Esophagus muscularis mucosa (tissue), 4 donors: ENCODE results near the gene GNAT3. TPM values are rescaled to one million over a fixed set of nuclear protein-coding genes. Genes with fewer than 3 reads are reported as not detected.

ENCODE experiments used
- DNase-seq: peaks from one replicate; pipeline ENCODE4 v3.0.0-alpha.2; 2017; ENCODE audit errors: extremely low spot score
- H3K27ac ChIP-seq, 4 donors: fragments of 200-600 bp; sonication (generic); replicated peaks in 1 of 4; 1 replicate in 3 of 4; 2 replicates in 1 of 4; pipeline ENCODE4 v1.5.1; 2016 to 2019; ENCODE audit warnings: mild to moderate bottlenecking in 1 of 4
- H3K27me3 ChIP-seq, 4 donors: fragments of 200-600 bp; sonication (generic); one replicate each; pipeline versions ENCODE4 v1.5.1 to v1.6.0; 2016 to 2019
- H3K36me3 ChIP-seq, 4 donors: fragments of 200-600 bp; sonication (generic); one replicate each; pipeline ENCODE4 v1.5.1; 2016 to 2019
- H3K4me1 ChIP-seq, 4 donors: fragments of 200-600 bp; sonication (generic); one replicate each; pipeline ENCODE4 v1.5.1; 2016 to 2019
- H3K4me3 ChIP-seq, 4 donors: fragments of 200-600 bp; sonication (generic); 1 replicate in 2 of 4; 2 replicates in 2 of 4; pipeline ENCODE4 v1.5.1; 2016 to 2019; ENCODE audit warnings: mild to moderate bottlenecking in 4 of 4, moderate library complexity in 1 of 4
- H3K9me3 ChIP-seq, 4 donors: fragments of 200-600 bp; sonication (generic); 1 replicate in 3 of 4; 2 replicates in 1 of 4; pipeline ENCODE4 v1.5.1; 2016 to 2019
- CTCF ChIP-seq, 3 experiments: fragments of 200-600 bp in 2 of 3; fragments of 450-650 bp in 1 of 3; sonication (generic) in 2 of 3; IDR thresholded peaks; one replicate each; pipeline ENCODE4 v1.5.1; 2017 to 2019; ENCODE audit warnings: antibody characterized with exemption in 3 of 3, mild to moderate bottlenecking in 2 of 3, moderate library complexity in 1 of 3
- EP300 ChIP-seq: sonication (generic); formaldehyde crosslinking; IDR thresholded peaks from one replicate; pipeline ENCODE4 v1.6.1; 2017; ENCODE audit warnings: antibody characterized with exemption
- POLR2A ChIP-seq: fragments of 450-650 bp; IDR thresholded peaks from one replicate; pipeline ENCODE4 v1.6.1; 2017; ENCODE audit warnings: antibody characterized with exemption, moderate library complexity, mild to moderate bottlenecking, low read depth
- POLR2AphosphoS5 ChIP-seq, 2 donors: sonication (generic); formaldehyde crosslinking; IDR thresholded peaks; one replicate each; pipeline ENCODE4 v1.6.1; 2017; ENCODE audit warnings: antibody characterized with exemption in 2 of 2
- WGBS: methylation state at CpG from one replicate; pipeline ENCODE4 v1.1.5; 2018; 5-methylcytosine and 5-hydroxymethylcytosine counted together
- intact Hi-C: fragments of 100-400 bp; cut with DNase I; formaldehyde crosslinking; loops from one replicate; pipeline ENCODE4 v1.15.1; 2023
- total RNA-seq, 4 donors: library from RNA; depleted of rRNA; stranded (reverse); fragments of >200 nt; gene quantifications; one replicate each; pipeline versions ENCODE4 v1.1.0 to v1.2.1, GENCODE V29; 2016

Gene GNAT3
- total RNA-seq, 4 donors from 2014 or later, result not detected

- intact Hi-C loops, result no loop called here
- TF ChIP-seq POLR2AphosphoS5 (IDR thresholded peaks at IDR 0.05) (no peak), CTCF (IDR thresholded peaks at IDR 0.05) (no peak), EP300 (no peak), POLR2A (no peak)
- no peak overlapping the region for H3K4me3 ChIP-seq
- no peaks in the 10 kb centered on the region for H3K36me3 ChIP-seq
- H3K27ac ChIP-seq, result no peak overlapping the region
- DNase-seq, result no peak
- no peaks in the 10 kb centered on the region for H3K27me3 ChIP-seq
- peaks cover 0 to 9% (median 0%) of the 10 kb centered on the region in 4 donors for H3K4me1 ChIP-seq
- H3K9me3 ChIP-seq, result no peaks in the 10 kb centered on the region
- WGBS, result 87% methylated on average over 2 of the region's 2 CpGs
Observed at GRCh38 chr7:80481196-80481884, 30.5 kb downstream of the GNAT3 start.

- DNase-seq, result no peak
- Histone ChIP-seq H3K4me1 (peaks cover 0 to 10% (median 0%) of the 10 kb centered on the region in 4 donors), H3K4me3 (no peak overlapping the region), H3K9me3 (no peaks in the 10 kb centered on the region), H3K27me3 (no peaks in the 10 kb centered on the region), H3K36me3 (no peaks in the 10 kb centered on the region), H3K27ac (no peak overlapping the region)
- WGBS, result 83% methylated on average over 4 of the region's 4 CpGs
- TF ChIP-seq POLR2A, result no peak
- TF ChIP-seq CTCF (IDR thresholded peaks at IDR 0.05), result no peak
- no peak for TF ChIP-seq EP300
- TF ChIP-seq POLR2AphosphoS5 (IDR thresholded peaks at IDR 0.05), result no peak
- intact Hi-C loops, result no loop called here
Observed at GRCh38 chr7:80480566-80480965, 31.3 kb downstream of the GNAT3 start.

GRCh38 chr7:80478683-80479082 is 33.2 kb downstream of the GNAT3 start:
- Histone ChIP-seq H3K4me1 (peaks cover 0 to 10% (median 0%) of the 10 kb centered on the region in 4 donors), H3K9me3 (no peaks in the 10 kb centered on the region), H3K27me3 (no peaks in the 10 kb centered on the region), H3K4me3 (no peak overlapping the region), H3K36me3 (no peaks in the 10 kb centered on the region), H3K27ac (no peak overlapping the region)
- no peak for DNase-seq
- no peak for TF ChIP-seq POLR2AphosphoS5 (IDR thresholded peaks at IDR 0.05)
- no peak for TF ChIP-seq CTCF (IDR thresholded peaks at IDR 0.05)
- no peak for TF ChIP-seq EP300
- no peak for TF ChIP-seq POLR2A
- 87% methylated on average over 2 of the region's 2 CpGs for WGBS
- intact Hi-C loops, result no loop called here

GRCh38 chr7:80476035-80476434 is 35.8 kb downstream of the GNAT3 start:
- Histone ChIP-seq H3K36me3 (no peaks in the 10 kb centered on the region), H3K27me3 (no peaks in the 10 kb centered on the region), H3K9me3 (no peaks in the 10 kb centered on the region), H3K4me1 (peaks cover 0 to 23% (median 0%) of the 10 kb centered on the region in 4 donors), H3K27ac (no peak overlapping the region), H3K4me3 (no peak overlapping the region)
- TF ChIP-seq EP300, result no peak
- TF ChIP-seq CTCF (IDR thresholded peaks at IDR 0.05), result no peak
- TF ChIP-seq POLR2A, result no peak
- WGBS, result 89% methylated on average over 1 of the region's 1 CpG
- no peak for DNase-seq
- intact Hi-C loops, result no loop called here

GRCh38 chr7:80475383-80475782 is 36.5 kb downstream of the GNAT3 start:
- intact Hi-C loops, result no loop called here
- H3K4me3 ChIP-seq, result no peak overlapping the region
- WGBS, result 93% methylated on average over 3 of the region's 3 CpGs
- H3K4me1 ChIP-seq, result peaks cover 0 to 23% (median 0%) of the 10 kb centered on the region in 4 donors
- H3K9me3 ChIP-seq, result no peaks in the 10 kb centered on the region
- TF ChIP-seq POLR2AphosphoS5 (IDR thresholded peaks at IDR 0.05), result no peak
- no peak for TF ChIP-seq EP300
- no peak for TF ChIP-seq CTCF (IDR thresholded peaks at IDR 0.05)
- TF ChIP-seq POLR2A, result no peak
- no peaks in the 10 kb centered on the region for H3K27me3 ChIP-seq
- no peaks in the 10 kb centered on the region for H3K36me3 ChIP-seq
- no peak for DNase-seq
- no peak overlapping the region for H3K27ac ChIP-seq
